HG03060 (cell line): ENCODE measurements around the gene CREBL2.
A peak's percentile ranks its signal among the peaks of the same experiment; 100 is the strongest.
"Not testable (repeated sequence)": the region's sequence is repeated elsewhere in the genome, so short reads cannot be mapped to it uniquely, and the experiment has no call there.

Experiments
- ATAC-seq: cut with Tn5 transposase; IDR thresholded peaks from one replicate; pipeline ENCODE4 v1.9.1; 2021; ENCODE audit warnings: low read depth, moderate number of reproducible peaks; ENCODE audit not compliant: unreplicated experiment

Gene CREBL2, protein sequence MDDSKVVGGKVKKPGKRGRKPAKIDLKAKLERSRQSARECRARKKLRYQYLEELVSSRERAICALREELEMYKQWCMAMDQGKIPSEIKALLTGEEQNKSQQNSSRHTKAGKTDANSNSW

DNA sequence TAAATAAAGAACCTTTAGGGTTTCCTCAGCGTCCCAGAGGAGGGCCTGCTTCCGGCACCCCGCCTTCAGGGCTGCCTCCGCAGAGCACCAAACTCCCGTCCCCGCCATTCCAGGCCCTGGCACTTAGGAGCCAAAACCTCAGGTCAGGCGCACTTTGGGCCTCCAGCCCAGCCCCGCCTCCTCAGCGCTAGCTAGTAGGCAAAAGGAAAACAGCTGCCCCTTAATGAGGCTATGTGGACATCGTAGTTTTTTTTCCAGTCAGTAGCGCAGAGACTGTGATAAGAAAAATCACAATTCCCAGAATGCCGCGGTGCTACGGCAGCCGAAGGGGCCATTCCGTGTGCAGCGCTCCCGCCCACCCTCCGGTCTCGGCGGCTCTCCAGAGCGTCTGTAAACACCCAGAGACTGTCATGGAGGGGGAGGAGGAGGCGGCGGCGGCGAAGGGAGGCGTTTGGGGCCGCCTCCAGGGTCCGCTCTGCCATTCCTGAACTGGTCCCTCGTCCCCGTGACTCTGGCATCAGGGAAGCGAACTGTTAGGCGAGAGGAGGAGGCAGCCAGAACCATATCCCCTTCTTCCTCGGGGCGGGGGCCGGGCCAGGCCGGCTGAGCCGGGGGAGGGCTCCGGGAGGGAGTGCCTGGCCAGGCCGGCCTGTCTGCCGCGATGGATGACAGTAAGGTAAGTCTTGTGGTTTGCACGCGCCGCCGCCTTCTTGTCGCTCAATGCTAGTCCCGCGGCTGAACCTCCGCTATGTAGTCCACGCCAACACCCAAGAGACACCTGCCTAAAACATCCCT is at the start of gene CREBL2:
Gene CREBL2 (plus strand): TSS at position 365 of the 795 bp plus-strand sequence. CDS start 297 bp downstream, at position 662.
- peak; percentile 33 for ATAC-seq

DNA sequence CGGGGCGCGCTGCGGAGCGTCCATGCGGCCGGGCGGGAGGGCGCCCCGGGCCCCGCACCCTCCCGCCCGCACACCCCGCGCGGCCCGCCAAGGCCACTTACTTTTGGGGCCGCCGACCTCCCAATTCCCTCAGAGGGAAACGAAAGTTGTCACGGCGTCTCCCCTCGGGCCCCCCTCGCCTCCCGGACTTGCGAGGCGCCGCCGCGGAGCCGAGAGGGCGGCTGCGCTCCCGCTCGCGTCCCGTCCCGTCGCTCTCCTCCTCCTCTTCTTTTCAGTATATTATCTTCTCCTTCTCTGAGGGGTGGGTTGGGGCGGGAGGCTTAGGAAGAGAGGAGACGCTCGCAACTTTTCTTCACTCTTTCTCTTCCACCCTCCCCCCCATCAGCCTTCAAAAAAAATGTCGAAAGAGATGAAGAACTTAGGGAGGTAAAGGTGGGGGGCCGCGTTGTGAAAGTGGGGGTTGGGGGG is 49.6 kb upstream of the CREBL2 start:
- no peak for ATAC-seq

DNA sequence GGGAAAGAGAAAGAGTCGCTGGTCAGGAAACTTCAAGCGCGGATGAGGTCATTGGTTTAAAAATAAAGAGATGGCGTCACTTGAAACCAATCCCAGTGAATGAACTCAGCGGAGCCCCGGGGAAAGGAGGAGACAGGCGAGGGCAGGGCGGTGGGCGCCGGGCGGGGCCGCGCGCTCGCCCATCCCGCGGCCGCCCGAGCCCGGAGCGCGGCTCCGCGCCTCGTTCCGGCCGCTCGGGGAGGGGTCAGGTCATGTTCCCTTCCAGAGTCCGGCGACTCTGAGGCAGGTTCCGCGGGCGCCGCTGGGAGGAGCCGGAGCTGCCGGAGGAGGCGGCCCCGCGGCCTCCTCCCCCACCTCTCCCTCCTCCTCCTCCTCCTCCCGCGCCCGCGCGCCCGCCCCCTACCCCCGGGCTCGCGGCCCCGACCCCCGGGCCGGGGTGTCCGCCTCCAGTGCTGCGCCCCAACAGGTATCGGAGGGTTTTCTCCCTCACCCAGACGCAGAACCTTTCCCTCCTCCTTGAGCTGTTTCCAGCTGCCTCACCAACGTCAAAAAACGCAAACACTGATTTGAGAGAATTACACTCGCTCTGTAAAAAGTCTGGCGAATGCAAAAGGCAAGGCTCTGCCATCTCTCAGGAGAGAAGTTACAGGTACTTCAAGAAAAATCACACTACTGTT is 49.0 kb upstream of the CREBL2 start, which contains the start of gene DUSP16:
Gene DUSP16 (minus strand): TSS at position 279 of the 677 bp plus-strand sequence. CDS start 41,765 bp downstream, outside the sequence.
- ATAC-seq: peak; percentile 63

DNA sequence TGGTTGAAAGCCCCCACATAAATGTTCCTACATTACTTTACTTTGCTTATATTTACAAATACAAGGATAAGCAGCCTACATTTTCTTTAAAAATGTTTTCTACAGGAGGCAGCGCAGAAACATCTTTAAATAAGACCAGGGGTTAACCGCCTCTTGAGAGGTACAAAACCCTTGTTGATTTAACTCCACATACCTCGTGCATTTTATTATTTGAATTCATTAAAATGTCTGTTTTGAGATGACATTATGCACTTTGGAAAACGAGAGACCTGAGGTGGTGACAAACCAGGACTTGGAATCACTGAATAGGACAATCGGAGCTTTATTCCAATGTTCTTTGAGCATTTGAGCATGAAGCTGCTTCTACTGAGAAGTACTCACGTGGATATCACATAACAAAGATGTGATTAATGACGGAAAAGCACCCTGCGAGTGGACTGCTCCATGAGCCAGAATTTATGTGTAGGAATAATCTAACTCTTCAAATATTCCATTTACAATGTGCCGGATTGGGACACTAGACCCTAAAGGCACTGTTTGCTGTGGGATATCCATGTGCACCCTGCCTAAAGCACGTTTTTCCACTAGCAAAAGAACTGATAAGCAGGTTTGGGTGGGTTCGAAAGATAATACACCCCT is 48.3 kb upstream of the CREBL2 start:
- no peak for ATAC-seq

DNA sequence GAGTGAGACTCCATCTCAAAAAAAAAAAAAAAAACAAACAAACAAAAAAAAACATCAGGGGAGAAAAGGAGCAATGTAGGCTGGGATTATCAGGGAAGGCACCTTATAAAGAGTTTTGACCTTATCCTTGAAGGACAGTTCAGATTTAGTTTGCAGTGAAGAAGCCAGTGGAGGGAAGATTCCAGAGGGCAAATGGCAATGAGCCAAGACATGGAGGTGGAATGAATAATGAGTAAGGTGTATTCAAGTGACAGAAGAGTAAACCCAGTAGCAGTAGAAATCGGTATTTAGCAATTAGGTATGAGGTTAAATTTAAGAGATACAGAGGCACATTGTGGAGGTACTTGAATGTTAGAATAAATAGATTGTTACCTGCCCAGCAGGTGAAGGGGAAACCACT is 46.8 kb upstream of the CREBL2 start:
- no peak for ATAC-seq

DNA sequence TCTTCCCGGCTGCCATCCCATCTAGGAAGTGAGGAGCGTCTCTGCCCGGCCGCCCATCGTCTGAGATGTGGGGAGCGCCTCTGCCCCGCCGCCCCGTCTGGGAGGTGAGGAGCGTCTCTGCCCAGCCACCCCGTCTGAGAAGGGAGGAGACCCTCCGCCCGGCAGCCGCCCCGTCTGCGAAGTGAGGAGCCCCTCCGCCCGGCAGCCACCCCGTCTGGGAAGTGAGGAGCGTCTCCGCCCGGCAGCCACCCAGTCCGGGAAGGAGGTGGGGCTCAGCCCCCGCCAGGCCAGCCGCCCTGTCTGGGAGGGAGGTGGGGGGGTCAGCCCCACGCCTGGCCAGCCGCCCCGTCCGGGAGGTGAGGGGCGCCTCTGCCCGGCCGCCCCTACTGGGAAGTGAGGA is 45.7 kb upstream of the CREBL2 start:
- ATAC-seq: not testable (repeated sequence)

DNA sequence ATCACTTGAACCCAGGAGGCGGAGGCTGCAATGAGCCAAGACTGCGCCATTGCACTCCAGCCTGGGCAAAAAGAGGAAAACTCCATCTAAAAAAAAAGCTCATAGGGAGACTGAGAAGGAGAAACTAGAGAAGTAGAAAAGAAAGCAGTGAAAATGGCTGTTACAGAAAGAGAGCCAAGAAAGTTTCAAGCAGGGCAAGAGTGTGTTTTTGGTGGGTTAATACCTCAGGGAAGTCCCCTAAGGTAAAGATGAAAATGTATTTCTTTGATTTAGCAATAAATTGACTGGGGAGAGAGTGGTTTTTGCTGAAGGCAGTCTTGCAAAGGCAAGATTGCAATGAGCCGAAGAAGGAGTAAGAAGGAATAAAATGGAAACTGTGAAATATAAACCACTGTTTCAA is 39.0 kb upstream of the CREBL2 start:
- no peak for ATAC-seq

DNA sequence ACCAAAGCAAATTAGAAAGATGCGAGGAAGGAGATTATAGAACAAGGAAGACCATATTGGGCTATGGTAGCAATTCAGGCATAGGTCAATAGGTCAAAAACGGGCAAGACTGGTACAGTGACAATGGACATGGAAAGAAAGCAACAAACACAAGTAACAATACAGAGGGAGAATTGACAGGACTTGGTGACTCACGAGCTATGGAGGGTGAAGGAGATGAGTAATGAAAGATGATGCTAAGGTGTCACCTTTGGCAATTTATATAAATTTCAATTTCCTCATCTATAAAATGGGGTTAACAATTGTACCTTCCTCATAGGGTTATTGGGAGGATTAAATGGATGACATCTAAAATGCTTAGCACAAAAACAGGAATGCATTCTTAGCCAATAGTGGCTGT is 33.9 kb upstream of the CREBL2 start:
- no peak for ATAC-seq

DNA sequence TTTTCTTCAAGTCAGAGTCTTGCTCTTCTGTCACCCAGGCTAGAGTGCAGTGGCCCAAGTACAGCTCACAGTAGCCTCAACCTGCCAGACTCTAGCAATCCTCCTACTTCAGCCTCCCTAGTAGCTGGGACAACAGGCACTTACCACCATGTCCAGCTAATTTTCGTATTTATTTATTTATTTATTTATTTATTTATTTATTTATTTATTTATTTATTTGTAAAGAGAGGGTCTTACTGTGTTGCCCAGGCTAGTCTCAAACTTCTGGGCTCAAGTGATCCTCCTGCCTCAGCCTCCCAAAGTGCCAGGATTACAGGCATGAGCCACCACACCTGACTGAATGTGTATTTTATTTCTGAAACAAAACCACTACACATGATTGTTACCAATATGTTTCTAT is 31.0 kb upstream of the CREBL2 start:
- ATAC-seq: not testable (repeated sequence)

DNA sequence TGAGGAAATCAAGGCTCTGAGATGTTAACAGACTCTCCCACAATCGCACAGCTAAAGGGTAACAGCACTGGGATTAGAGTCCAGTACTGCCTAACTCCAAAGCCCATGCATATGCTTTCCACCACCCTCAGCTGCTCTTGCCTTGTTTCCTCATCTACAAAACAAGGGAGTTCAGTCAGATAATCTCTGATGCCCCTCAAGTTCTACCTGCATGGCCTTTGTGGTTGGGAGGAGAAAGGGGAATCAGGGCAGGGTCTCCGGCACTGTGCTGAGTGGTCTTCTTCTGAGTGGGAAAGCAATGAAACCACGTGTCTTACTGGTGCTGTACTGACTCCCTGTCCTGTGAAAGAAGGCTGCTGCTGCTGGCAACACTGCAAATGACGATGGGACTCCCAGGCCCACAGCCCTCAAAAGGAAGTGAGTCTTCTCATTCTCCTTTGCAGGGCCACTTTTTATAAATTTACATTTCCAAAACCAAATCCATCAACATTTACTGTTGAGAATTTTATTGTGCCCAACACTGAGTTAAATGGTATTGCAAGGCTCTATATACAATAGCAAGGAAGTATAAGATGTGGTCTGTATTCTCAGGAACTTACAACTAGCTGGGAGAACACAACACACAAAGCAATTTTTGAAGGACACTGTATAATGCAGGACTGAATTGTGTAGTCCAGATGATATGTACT is 29.3 kb upstream of the CREBL2 start:
- peak; percentile 1 for ATAC-seq

DNA sequence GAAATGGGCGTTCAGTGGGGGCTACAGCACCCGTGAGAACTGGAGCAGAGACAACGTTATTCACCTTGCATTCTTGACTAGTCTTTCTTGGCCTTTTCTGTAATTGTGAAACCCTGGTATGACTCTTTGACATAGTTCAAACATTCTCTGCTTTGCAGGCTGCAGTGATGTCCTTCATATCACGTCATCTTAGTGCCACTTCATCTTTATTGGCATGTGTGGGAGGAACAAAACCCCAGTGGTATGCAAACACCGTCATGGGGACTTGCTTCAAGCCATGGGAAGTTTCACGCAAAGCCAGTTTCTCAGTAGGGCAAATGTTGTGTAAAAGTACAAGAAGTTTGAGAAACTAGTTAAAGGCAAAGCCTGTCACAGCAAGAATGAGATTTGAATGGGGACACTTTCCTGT is 28.8 kb upstream of the CREBL2 start:
- peak; percentile 97 for ATAC-seq

DNA sequence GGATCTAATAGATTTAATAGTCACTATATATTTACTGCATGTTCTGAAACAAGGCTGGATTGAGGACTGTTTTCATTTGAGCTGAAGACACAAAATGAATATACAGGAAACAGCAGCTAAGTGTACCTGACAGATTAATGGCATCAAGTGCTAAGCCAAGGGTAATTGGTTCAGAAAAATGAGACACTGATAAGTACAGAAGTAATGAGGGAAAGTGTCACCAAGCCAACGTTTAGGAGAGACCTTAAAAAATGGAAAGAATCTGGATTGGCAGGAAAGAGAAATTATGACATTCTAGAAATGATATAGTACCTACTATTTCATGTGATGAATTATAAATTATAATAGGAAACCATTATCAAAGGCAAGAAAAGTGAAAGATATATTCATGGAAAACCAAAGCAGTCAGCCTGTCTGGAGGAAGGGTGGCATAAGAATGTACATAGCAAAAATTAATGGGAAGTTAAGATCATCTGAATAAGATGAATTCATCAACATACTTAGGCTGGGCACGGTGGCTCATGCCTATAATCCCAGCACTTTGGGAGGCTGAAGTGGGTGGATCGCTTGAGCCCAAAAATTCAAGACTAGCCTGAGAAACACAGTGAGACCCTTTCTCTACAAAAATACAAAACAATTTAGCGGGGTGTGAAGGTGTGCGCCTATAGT is 28.0 kb upstream of the CREBL2 start:
- ATAC-seq: no peak

DNA sequence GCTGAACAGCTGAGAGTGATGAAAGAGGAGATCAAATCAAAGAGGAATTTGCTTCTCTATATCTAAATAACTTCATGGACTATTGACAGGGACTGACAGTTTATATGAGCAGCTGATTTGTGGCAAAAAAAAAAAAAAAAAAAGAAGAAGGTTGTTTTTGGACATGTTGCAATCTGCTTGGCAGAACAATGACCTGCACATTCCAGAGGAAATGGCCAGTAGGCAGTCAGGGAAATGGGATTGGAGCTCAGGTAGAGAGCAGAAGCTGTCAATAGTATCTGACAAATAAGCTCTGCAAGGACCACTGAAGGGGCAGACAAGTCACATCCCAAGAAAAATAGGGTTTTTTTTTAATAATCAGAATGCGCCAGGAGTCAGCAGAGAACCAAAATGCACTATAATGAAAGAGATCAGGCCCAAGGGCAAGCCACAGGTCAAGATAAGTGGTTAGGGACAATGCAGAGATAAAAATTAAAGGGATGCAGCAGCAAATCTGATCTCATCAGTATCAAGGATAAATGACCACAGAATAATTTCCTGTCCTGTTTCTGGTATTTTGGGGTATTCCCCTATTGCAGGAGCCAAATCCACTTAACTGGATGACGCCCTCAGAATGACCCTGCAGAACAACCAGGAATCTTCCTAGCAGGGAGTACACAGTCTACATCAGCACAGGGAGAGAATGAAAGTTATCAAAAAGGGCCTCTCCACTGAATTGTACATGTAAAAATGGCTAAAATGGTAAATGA is 26.4 kb upstream of the CREBL2 start:
- ATAC-seq: no peak

DNA sequence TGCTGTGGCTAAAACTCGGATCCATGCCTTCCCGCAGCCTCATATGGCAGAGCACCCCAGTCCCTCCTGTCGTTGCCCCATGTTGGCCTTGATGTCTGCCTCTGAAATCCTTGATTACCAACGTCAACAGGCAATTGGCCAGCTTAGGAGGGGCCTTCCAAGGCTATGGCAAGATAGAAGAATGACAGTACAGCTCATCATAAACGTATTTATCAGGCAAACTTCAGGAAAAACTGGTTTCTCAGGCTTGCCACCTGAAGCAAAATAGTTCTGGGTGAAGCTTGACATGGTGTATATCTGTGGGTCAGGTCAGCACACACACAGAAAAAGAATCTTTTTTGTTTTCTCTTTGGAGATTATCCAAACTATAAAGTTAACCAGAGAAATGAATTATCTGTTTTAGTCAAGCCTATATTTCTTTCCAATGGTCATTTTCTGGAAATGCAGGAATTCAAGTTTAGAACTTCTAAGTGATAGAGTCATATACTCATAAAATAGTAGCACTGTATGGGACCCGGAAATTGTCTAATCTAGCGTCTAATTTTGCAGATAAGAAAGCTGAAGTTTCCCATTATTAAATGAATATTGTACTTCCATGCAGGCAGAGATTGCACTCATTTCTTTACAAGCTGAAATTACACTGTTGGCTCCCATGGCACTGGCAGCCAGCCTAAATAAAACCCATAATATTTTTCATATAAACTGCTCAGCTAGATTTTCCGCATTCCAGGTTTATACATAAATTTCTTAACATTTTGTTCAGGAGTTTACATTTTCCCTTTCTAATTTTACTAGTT is 24.6 kb upstream of the CREBL2 start:
- no peak for ATAC-seq

DNA sequence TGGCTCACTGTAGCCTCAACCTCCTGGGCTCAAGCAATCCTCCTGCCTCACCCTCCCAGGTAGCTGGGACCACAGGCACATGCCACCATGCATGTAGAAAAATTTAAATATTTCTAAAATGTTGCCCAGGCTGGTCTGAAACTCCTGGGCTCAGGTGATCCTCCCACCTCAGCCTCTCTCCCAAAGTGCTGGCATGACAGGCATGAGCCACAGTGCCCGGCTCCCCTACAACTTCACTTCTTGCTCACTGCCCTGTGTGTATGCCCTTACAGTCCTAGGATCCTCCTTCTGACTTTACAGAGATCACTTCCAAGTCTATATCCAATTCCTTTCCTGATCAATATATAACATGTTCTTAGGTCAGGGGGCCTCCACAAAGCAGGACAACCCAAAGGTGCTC is 23.8 kb upstream of the CREBL2 start:
- ATAC-seq: no peak

DNA sequence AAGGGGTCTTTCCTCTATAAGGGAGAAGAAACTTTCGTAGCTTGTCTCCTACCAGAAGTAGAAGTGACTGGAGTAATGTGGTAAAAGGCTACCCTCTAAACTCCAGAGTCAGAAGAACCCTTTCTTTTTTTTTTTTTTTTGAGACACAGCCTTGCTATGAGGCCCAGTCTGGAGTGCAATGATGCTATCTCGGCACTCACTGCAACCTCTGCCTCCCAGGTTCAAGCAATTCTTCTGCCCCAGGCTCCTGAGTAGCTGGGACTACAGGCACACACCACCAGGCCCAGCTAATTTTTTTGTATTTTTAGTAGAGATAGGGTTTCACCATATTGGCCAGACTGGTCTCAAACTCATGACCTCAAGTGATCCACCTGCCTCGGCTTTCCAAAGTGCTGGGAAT is 23.2 kb upstream of the CREBL2 start:
- ATAC-seq: not testable (repeated sequence)

DNA sequence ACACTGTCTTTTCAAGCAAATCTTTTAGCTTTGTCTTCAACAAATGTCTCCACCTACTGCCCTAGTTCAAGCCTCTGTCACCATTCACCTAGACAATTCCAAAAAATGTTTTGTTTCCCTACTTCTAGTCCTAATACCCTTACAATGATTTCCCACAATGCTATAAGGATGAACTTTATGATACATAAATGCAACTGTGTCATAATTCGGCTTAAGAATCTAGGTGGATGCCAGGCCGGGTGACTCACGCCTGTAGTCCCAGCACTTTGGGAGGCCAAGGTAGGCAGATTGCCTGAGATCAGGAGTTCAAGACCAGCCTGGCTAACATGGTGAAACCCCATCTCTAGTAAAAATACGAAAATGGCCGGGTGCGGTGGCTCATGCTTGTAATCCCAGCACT is 20.7 kb upstream of the CREBL2 start:
- no peak for ATAC-seq

DNA sequence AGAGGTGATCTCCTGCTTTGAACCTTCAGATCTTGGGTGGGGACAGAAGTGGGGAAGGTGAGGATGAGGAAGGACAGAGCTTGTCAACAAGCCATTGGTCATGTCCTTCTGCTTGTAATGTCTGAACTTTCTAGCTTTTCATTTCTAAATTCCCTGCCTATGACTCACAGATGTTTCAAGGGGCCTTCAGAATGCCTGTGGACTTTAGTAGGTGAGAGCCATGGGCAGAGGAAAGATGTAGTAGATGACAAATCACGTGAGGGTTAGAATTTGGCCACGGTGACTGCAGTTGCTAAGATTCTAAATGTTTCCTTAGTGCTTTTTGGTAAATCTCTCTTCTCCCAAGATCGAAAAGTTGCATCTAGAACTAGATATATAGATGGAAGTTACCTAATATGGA is 18.7 kb upstream of the CREBL2 start:
- no peak for ATAC-seq
